Peyer's patch (tissue), 4 donors: ENCODE data around the gene SHMT2.

Source experiments
- POLR2A ChIP-seq, 2 donors: fragments of 450-650 bp; IDR thresholded peaks; one replicate each; pipeline ENCODE4 v1.5.1; 2017; ENCODE audit warnings: antibody characterized with exemption in 2 of 2, mild to moderate bottlenecking in 2 of 2, moderate library complexity in 2 of 2
- TF ChIP-seq, protein P1 (sequence below), 6 experiments: fragments of 450-650 bp in 4 of 6; fragments of 200-600 bp in 2 of 6; sonication (generic) in 1 of 6; IDR thresholded peaks; one replicate each; pipeline ENCODE4 v1.5.1; 2017 to 2019; ENCODE audit warnings: antibody characterized with exemption in 6 of 6, mild to moderate bottlenecking in 3 of 6, moderate library complexity in 1 of 6

DNA sequence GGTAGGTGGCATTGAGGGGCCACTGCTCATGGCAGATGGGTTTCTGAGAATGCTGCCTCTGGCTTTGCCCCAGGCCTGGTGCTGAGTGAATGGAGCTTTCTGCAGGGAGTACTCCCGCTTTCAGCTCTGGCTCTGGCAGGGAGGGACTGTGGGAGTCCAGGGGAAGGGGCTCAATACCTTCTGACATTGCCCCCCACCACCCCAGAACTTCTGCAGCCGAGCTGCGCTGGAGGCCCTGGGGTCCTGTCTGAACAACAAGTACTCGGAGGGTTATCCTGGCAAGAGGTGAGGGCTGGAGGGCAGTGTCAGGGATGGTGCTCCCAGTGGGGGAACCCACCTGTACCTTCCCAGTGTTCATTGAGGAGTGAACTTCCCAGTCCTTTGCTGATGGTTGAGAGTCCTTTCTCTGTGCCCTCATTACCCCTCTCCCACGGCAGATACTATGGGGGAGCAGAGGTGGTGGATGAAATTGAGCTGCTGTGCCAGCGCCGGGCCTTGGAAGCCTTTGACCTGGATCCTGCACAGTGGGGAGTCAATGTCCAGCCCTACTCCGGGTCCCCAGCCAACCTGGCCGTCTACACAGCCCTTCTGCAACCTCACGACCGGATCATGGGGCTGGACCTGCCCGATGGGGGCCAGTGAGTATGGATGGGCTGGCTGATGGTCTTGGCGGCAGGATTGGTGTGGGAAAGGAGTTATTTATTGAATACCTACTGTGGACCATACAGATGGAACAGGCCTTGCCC, 1.9 kb downstream of the SHMT2 start:
- TF ChIP-seq, protein P1, sequence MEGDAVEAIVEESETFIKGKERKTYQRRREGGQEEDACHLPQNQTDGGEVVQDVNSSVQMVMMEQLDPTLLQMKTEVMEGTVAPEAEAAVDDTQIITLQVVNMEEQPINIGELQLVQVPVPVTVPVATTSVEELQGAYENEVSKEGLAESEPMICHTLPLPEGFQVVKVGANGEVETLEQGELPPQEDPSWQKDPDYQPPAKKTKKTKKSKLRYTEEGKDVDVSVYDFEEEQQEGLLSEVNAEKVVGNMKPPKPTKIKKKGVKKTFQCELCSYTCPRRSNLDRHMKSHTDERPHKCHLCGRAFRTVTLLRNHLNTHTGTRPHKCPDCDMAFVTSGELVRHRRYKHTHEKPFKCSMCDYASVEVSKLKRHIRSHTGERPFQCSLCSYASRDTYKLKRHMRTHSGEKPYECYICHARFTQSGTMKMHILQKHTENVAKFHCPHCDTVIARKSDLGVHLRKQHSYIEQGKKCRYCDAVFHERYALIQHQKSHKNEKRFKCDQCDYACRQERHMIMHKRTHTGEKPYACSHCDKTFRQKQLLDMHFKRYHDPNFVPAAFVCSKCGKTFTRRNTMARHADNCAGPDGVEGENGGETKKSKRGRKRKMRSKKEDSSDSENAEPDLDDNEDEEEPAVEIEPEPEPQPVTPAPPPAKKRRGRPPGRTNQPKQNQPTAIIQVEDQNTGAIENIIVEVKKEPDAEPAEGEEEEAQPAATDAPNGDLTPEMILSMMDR (IDR thresholded peaks at IDR 0.05), result no peak
- TF ChIP-seq POLR2A (IDR thresholded peaks at IDR 0.05), result no peak
